Left colon (tissue), 2 donors: ENCODE measurements around the gene HSPD1. TPM values are rescaled to one million over a fixed set of nuclear protein-coding genes. Genes with fewer than 3 reads are reported as not detected.
A peak's percentile ranks its signal among the peaks of the same experiment; 100 is the strongest.

Experiments
- ATAC-seq: fragments of 200-7000 bp; cut with Tn5 transposase; one replicate; pipeline ENCODE4 v1.9.1; 2020; ENCODE audit warnings: mild to moderate bottlenecking, moderate library complexity
- DNase-seq, 2 donors: peaks; one replicate each; pipeline ENCODE4 v3.0.0-alpha.2; 2020
- intact Hi-C, 2 donors: fragments of 100-400 bp; cut with DNase I in 1 of 2; cut with micrococcal nuclease in 1 of 2; formaldehyde crosslinking; loops; one replicate each; pipeline versions ENCODE4 v1.11.2 to v1.14.0; 2022; cut with DNase I, micrococcal nuclease
- long read RNA-seq: library from polyadenylated mRNA; unstranded; transcript quantifications from one replicate; pipeline ENCODE4 v2.0.0, GENCODE V29; 2021
- total RNA-seq, 2 donors: library from RNA; stranded (reverse); fragmentation: NEBNext Ultra II Directional; extraction: Animal tissue kit (Norgen Biotek cat#: 25700); gene quantifications; one replicate each; pipeline ENCODE4 v1.2.1, GENCODE V29; 2021
- donor health status: DM: no; HTN: no; CAD: no.
- donor health status: DM: yes; HTN: yes; CAD: no.

Gene HSPD1
- 100 to 1,000 TPM; 152 to 175 TPM for total RNA-seq
- long read RNA-seq, transcript HSPD1-202 (12 exons, 2,455 nt) = major isoform, 379 of 513 reads
- long read RNA-seq, partial matches to known transcripts = 111 of 513 reads
- long read RNA-seq, other reads (novel, unspliced or antisense) = 22 of 513 reads

GRCh38 chr2:197499594-197500502 lies at the start of gene HSPD1, which contains the start of gene HSPE1:
HSPD1 (minus strand) TSS chr2:197499840; CDS start chr2:197498848, 992 bp downstream.
HSPE1 (plus strand) TSS chr2:197500379; CDS start chr2:197500437, 58 bp downstream.
- intact Hi-C loops = no loop called here
- peak; percentile 97 to 98 for DNase-seq
- peak; percentile 88 for ATAC-seq

DNA sequence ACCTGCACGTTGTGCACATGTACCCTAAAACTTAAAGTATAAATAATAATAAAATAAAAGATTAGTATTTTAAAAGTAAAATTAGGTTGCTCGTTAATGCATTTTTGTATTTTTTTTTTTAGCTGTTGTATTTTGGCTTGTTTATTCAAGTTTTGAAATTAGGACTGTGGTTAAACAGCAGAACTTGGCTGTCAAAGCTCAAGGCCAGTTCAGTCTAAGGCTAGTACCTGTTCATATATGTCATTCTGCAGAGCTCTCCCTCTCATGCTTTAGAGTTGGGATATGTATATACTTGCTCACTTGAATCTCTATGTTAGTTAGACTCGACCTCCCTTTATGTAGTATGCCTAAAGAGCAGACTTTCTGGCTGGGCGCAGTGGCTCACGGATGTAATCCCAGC lies 48.9 kb upstream of the HSPD1 start:
- no peak for ATAC-seq

GRCh38 chr2:197547163-197547900 lies 47.7 kb upstream of the HSPD1 start:
- no peak for ATAC-seq
- no peak for DNase-seq
- intact Hi-C loops = no loop called here

More for the DNA sequence above, 48.9 kb upstream of the HSPD1 start:
- DNase-seq = no peak
- intact Hi-C loops = no loop called here

GRCh38 chr2:197543206-197543605 lies 43.6 kb upstream of the HSPD1 start:
- intact Hi-C loops = no loop called here
- ATAC-seq = no peak
- DNase-seq = no peak

GRCh38 chr2:197539734-197540133 lies 40.1 kb upstream of the HSPD1 start:
- no peak for DNase-seq
- ATAC-seq = no peak

GRCh38 chr2:197538412-197538811 lies 38.8 kb upstream of the HSPD1 start:
- no peak for ATAC-seq
- intact Hi-C loops = no loop called here
- DNase-seq = no peak

More at GRCh38 chr2:197539734-197540133, 40.1 kb upstream of the HSPD1 start:
- intact Hi-C loops = no loop called here

DNA sequence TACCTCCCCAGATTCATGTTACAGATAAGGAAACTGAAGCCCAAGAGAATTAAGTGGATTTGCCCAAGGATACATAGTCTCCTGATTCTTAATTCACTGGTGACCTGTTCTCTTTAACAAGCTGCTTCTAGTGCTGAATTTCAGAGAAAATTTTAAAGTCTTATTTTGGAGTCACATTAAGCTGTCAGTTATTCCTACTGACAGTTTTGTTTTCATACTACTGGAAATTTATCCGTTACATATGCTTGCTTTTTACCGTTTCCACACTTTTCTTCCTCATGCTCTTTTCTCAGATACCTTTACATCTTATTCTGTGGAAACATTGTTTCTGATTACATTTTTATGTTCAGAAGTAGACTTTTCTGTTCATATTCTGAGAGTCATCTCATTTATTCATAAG lies 17.5 kb upstream of the HSPD1 start:
- intact Hi-C loops = no loop called here
- DNase-seq = no peak
- ATAC-seq = no peak

DNA sequence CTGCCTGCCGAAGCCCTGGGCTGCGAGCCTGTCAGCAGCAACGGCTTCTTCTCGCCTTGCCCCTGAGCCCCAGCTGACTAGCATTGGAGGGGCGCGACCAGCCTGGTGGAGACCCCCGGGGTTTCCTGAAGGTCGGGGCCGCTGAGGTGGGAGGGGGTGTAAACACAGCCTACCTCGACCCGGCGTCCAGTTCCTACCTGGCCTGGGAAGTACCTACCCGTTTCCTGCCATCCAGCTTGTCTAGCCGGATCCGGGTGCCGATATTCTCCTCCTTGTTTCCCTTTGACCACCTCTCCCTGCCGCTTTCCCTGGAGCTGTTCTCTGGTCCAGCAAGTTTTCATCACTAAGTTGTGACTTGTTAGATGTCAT lies 16.7 kb upstream of the HSPD1 start:
- ATAC-seq = peak; percentile 55
- peak; percentile 49 to 56 for DNase-seq
- intact Hi-C loops = no loop called here

DNA sequence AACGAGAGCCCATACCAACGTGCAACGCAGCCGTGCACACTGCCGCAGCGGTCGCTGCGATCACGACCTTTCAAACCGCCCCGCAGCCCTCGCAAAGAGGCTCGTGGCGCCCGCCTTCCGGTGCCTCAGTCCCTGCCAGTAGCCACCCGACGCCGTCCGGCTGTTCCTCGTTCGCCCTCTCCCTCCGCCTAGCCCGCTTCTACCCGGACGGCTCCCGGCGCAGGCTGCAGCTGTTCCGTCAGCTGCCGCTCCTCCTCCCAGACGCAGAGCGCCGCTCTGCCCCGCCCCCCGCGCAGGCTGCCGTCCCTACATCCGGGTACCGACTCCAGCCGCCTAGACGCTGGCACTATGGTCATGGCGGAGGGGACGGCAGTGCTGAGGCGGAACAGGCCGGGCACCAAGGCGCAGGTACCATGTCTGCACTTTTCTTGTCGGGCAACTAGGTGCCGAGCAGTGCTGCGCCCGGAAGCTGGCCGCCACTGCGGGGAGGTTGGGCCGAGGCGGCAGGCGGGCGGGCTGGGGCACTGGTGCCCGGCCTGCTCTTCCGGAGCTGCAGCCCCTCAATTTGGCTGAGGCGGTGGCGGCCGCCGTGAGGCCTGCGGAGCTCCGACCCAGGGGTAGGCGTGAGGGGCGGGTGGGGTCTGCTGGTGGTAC lies 16.2 kb upstream of the HSPD1 start, which contains the start of gene MOB4:
Gene MOB4, plus strand, starts transcription at position 328 of the 654 bp plus-strand sequence. Its CDS starts 21 bp downstream, at position 349.
- DNase-seq = peak; percentile 96 to 97
- intact Hi-C loops = no loop called here
- ATAC-seq = peak; percentile 95

DNA sequence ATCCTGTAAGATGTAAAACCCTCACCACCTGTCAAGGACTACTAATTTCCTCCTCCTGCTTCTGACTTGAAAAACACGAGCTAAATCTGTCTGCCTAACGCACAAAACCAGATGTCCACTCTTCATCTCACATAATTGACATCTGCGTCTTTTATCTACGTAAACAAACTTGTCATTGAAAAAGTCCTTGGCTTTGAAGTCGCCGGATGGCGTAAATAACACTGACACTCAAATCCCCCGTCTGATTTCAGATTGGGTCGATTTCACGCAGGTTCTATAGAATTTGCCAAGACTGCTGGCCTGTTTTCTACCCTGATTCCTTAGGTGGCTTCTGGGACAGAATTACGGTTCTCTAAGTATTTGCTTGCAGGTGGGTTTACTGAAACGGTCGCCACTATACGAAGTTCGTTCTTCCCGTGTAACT lies 15.7 kb upstream of the HSPD1 start:
- no peak for DNase-seq
- intact Hi-C loops = no loop called here
- ATAC-seq = peak; percentile 3

GRCh38 chr2:197514754-197515153 lies 15.1 kb upstream of the HSPD1 start:
- no peak for ATAC-seq
- DNase-seq = no peak
- intact Hi-C loops = no loop called here

GRCh38 chr2:197513915-197514314 lies 14.3 kb upstream of the HSPD1 start:
- intact Hi-C loops = no loop called here
- ATAC-seq (no peak), DNase-seq (no peak)

DNA sequence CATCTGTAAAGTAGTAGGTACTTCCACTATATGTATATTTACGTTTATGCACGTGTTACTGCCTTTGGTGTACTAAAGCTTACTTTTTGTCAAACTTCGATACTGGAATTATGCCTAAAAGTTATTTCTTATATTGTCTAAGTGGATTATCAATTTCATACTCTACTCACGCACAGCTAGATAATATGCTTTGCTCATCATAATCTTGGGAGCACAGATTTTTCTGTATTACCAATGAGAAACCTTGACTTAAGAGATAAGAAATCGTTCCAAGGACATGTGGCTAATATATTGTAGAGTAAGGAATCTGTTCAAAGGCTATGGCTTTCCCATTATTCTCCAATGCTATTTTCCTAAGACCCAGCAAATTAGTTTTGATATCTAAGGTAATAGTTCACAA lies 7.0 kb upstream of the HSPD1 start:
- no peak for ATAC-seq
- intact Hi-C loops = no loop called here
- DNase-seq = no peak

DNA sequence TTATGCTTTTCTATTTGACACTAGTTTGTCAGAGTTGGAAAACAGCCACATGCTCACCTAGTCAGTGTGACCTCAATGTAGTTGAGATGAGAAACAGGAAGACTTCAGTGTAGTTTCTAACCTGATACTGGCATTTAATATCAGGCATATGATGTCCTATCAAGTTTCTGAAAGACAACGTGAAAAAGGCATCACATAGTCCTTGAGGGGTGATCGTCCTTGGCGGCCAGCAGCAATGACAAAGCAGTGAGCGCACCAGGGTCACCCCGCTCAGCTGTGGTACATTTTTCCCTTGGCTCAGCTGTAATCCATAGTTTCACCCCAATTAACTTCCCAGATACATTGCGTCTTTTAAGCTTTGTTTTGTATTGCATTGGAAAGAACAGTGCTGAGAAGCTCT lies 4.9 kb upstream of the HSPD1 start:
- DNase-seq (no peak), ATAC-seq (no peak)
- intact Hi-C loops = no loop called here

GRCh38 chr2:197504000-197504399 lies 4.4 kb upstream of the HSPD1 start:
- intact Hi-C loops = no loop called here
- ATAC-seq (no peak), DNase-seq (no peak)

DNA sequence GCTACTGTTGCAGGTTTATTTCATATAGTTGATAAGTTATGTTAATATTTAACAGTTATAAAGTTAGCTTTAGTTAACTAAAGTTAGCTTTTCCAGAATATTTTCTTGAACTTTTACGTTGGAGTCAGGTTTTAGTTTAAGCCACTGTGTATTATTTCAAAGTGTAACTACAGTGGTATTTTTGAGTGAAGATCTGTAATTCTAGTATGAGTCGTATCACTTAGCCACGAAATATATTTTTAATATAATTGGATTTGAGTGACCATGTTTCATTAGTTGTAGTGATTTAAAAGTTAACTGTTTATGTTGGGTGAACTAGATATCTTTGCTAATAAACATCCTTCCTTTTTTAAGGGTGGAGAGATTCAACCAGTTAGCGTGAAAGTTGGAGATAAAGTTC lies 3.0 kb upstream of the HSPD1 start:
- DNase-seq (no peak), ATAC-seq (no peak)
- intact Hi-C loops = no loop called here

DNA sequence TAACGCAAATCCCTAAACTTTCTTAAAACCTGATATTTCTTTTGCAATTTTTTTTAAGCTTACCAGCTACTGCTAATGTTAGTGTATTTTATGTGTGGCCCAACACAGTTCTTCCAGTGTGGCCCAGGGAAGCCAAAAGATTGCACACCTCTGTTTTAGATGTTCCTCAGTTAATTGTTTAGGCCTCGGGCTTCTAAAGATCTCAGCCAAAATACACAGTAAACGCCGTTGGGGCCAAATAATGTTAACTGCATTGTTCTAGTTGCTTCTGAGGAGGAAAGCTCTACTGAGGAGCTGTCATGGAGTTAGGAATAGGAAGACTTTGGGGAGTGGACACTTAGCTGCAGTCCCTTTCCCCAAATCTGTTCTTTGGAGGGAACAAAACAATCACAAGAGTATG lies 2.6 kb upstream of the HSPD1 start:
- intact Hi-C loops = no loop called here
- DNase-seq (no peak), ATAC-seq (no peak)

GRCh38 chr2:197500503-197501131 lies 977 bp upstream of the HSPD1 start:
- intact Hi-C loops = no loop called here
- ATAC-seq (peak; percentile 9), DNase-seq (no peak)
